ENCODE results near the gene TP53BP2. TPM values are rescaled to one million over a fixed set of nuclear protein-coding genes. Genes with fewer than 3 reads are reported as not detected.

The TP53BP2 gene
- total RNA-seq, 6 experiments from 2014 or later = 13.7 to 46.4 (median 19.0) TPM

DNA sequence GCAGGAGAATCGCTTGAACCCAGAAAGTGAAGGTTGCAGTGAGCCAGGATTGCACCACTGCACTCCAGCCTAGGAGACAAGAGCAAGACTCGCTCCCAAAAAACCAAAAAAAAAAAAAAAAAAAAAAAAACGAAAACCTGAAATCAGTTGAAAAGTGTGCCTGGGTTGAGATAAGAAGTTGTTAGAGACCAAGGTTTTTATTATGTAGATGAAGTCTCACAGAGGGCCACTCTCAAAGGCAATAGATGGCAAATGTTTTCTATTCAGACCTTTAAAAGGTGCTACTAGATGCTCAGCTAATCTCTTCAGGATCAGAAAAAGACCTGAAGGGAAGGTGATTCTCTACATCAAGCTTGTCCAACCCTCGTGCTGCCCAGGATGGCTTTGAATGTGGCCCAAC, 115.8 kb downstream of the TP53BP2 start:
- Histone ChIP-seq H3K27ac (no peak overlapping the region), H3K9me3 (no peaks in the 10 kb centered on the region), H3K27me3 (no peaks in the 10 kb centered on the region), H3K4me3 (no peak overlapping the region), H3K4me1 (peaks cover 0 to 3% (median 0%) of the 10 kb centered on the region in 4 donors), H3K36me3 (peaks cover 0 to 3% (median 0%) of the 10 kb centered on the region in 4 donors)
- WGBS (ENCODE audit: insufficient coverage, low coverage, low lambda C conversion rate, missing lambda C conversion rate) = 68% methylated on average over 2 of the region's 4 CpGs
- intact Hi-C loops (cut with DNase I) = no loop called here
- ATAC-seq = no peak
- DNase-seq = no peak
- TF ChIP-seq, protein P1, sequence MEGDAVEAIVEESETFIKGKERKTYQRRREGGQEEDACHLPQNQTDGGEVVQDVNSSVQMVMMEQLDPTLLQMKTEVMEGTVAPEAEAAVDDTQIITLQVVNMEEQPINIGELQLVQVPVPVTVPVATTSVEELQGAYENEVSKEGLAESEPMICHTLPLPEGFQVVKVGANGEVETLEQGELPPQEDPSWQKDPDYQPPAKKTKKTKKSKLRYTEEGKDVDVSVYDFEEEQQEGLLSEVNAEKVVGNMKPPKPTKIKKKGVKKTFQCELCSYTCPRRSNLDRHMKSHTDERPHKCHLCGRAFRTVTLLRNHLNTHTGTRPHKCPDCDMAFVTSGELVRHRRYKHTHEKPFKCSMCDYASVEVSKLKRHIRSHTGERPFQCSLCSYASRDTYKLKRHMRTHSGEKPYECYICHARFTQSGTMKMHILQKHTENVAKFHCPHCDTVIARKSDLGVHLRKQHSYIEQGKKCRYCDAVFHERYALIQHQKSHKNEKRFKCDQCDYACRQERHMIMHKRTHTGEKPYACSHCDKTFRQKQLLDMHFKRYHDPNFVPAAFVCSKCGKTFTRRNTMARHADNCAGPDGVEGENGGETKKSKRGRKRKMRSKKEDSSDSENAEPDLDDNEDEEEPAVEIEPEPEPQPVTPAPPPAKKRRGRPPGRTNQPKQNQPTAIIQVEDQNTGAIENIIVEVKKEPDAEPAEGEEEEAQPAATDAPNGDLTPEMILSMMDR (IDR thresholded peaks at IDR 0.05) = no peak
- no peak for TF ChIP-seq POLR2A (IDR thresholded peaks at IDR 0.05)

Other genes with a start within 250 kb of the TP53BP2 start
- gene CAPN8, start 180.2 kb downstream of the TP53BP2 start, total RNA-seq = 1 to 10 TPM in 1 of 6 experiments, under 1 TPM in 1, not detected in 4; 0.35 to 1.1 TPM
- 10 to 100 TPM; 17.5 to 53.1 (median 33.1) TPM for gene CAPN2, start 133.4 kb downstream of the TP53BP2 start, total RNA-seq